Progenitor cell of endocrine pancreas (in vitro differentiated cells): Measurements from ENCODE around the gene ZBTB46. TPM values are rescaled to one million over a fixed set of nuclear protein-coding genes. Genes with fewer than 3 reads are reported as not detected.

Source experiments
- DNase-seq: peaks from one replicate; pipeline ENCODE4 v3.0.0; 2021; ENCODE audit warnings: low spot score; ENCODE audit not compliant: unreplicated experiment
- H3K27ac Mint-ChIP-seq: 2 replicates; pipeline ENCODE4 v1.8.0; 2021; ENCODE audit warnings: mild to moderate bottlenecking, moderate library complexity, mixed read lengths
- H3K27me3 Mint-ChIP-seq: 2 replicates; pipeline ENCODE4 v1.8.0; 2021; ENCODE audit warnings: mixed read lengths
- H3K36me3 Mint-ChIP-seq: 2 replicates; pipeline ENCODE4 v1.8.0; 2022; ENCODE audit warnings: mixed read lengths; ENCODE audit not compliant: insufficient read depth
- H3K4me1 Mint-ChIP-seq: 2 replicates; pipeline ENCODE4 v1.8.0; 2021; ENCODE audit warnings: low read depth, mixed read lengths
- H3K4me3 Mint-ChIP-seq: 2 replicates; pipeline ENCODE4 v1.8.0; 2021; ENCODE audit warnings: low read depth, mild to moderate bottlenecking, moderate library complexity, mixed read lengths
- H3K9me3 Mint-ChIP-seq: 2 replicates; pipeline ENCODE4 v1.8.0; 2021; ENCODE audit warnings: low read depth, mixed read lengths
- total RNA-seq: library from RNA; stranded (reverse); gene quantifications from 2 replicates; pipeline ENCODE4 v1.2.1, GENCODE V29; 2021
- TF ChIP-seq, protein P1 (sequence below): fragments of 200-600 bp; sonication (generic); IDR thresholded peaks from one replicate; pipeline ENCODE4 v1.5.0; 2021; ENCODE audit warnings: antibody characterized with exemption, mild to moderate bottlenecking; ENCODE audit not compliant: unreplicated experiment

Gene ZBTB46
- total RNA-seq, 1 donor from 2014 or later = 31.2 TPM

DNA sequence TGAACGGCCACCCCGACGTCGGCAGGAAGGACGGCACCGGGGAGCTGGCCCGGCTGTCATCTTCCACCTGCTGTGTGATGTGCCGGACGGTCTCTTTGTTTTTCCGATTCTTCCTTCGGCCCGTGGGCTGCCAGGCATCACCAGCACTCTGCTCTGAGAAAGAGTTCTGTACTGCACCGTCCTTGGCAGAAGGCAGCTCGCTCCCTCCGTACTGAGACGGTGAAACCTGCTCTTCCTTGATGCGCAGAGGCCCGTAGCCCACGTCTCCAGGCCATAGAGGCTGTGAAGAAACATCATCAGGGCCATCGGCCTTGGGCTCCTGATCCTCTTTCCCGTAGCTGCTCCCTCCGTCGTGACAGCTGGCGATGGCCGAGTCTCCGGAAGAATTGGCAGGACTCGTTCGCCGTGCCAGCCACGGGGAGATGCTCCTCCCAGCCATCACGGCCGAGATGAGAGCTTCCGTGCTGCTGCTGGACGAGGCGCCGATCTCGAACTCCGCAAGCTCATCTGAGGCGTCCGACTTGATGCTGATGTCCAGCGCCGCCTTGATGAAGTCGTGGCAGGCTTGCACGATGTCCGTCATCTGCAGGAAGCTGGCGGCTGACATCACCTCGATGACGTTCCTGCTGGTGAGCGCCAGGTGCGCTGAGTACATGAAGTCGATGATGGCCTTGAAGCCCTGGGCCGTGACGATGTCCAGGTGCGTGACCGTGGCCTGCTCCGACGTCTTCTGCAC is 41.1 kb downstream of the ZBTB46 start:
- no peak for DNase-seq
- no peaks in the 10 kb centered on the region for H3K9me3 Mint-ChIP-seq
- H3K4me1 Mint-ChIP-seq = peaks cover 2% of the 10 kb centered on the region

DNA sequence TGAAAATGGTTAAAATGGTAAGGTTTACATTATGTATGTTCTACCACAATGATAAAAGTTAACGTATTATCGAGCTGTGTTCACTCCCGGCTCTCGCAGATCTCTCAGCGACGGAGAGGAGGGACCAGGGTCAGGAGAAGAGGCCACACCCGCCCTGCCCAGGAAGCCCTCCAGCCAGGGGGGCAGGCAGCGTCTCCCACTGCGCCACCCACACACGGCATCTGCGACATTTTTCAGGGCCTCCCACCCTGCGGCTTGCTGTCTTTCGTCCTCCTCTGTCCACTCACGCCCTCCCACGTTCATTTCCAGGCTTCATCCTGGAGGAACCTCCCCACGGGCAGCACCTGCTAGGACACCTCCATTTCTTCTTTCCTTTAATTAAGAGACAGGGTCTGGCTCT is 43.3 kb downstream of the ZBTB46 start:
- Mint-ChIP-seq H3K27me3 (no peaks in the 10 kb centered on the region), H3K27ac (peak overlapping the region; percentile 65), H3K4me3 (no peak overlapping the region), H3K4me1 (peaks cover 2% of the 10 kb centered on the region), H3K36me3 (peaks cover 7% of the 10 kb centered on the region), H3K9me3 (no peaks in the 10 kb centered on the region)
- TF ChIP-seq, protein P1, sequence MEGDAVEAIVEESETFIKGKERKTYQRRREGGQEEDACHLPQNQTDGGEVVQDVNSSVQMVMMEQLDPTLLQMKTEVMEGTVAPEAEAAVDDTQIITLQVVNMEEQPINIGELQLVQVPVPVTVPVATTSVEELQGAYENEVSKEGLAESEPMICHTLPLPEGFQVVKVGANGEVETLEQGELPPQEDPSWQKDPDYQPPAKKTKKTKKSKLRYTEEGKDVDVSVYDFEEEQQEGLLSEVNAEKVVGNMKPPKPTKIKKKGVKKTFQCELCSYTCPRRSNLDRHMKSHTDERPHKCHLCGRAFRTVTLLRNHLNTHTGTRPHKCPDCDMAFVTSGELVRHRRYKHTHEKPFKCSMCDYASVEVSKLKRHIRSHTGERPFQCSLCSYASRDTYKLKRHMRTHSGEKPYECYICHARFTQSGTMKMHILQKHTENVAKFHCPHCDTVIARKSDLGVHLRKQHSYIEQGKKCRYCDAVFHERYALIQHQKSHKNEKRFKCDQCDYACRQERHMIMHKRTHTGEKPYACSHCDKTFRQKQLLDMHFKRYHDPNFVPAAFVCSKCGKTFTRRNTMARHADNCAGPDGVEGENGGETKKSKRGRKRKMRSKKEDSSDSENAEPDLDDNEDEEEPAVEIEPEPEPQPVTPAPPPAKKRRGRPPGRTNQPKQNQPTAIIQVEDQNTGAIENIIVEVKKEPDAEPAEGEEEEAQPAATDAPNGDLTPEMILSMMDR = no peak
- no peak for DNase-seq

More for the DNA sequence above, 41.1 kb downstream of the ZBTB46 start:
- Mint-ChIP-seq H3K36me3 (peaks cover 7% of the 10 kb centered on the region), H3K4me3 (no peak overlapping the region), H3K27ac (no peak overlapping the region), H3K27me3 (no peaks in the 10 kb centered on the region)
- TF ChIP-seq, protein P1 = no peak

DNA sequence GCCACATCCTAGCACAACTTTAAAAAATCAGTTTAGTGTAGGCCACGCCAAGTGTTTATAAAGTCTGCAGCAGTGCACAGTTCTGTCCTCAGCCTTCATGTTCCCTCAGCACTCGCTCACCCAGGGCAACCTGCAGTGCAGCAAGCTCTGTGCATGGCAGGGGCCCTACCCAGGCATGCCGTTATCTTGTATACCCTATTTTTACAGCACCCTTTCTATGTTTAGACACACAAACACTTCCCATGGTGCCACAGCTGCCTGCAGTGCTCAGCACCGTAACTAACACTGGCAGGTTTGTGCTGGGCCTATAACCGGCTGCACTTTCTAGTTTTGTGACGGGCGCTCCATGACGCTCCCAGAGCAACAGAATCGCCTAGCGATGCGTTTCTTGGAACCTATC is 43.8 kb downstream of the ZBTB46 start:
- Mint-ChIP-seq H3K9me3 (no peaks in the 10 kb centered on the region), H3K36me3 (peaks cover 7% of the 10 kb centered on the region), H3K4me1 (peaks cover 2% of the 10 kb centered on the region), H3K27me3 (no peaks in the 10 kb centered on the region), H3K27ac (no peak overlapping the region), H3K4me3 (no peak overlapping the region)
- TF ChIP-seq, protein P1 = no peak
- no peak for DNase-seq

DNA sequence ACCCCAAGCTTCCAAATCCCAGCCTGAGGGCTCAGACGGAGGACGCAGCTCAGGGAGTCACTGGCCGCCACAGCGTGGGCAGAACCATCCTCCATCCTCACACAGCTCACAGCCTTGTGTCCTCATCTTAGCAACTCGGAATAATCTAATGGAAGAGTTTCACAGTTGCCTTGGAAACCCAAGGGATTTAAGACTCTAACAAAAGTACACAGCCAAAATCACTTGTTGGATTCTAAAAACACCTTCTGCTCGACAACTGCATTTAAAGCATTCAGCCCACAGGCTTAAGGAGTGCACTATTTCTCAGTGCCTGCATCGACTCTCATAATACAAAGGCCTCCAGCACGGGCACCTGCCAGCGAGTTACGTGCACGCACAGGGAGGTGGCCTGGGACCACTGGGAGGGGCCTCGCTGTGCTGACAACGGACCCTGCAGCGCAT is 45.4 kb downstream of the ZBTB46 start:
- no peaks in the 10 kb centered on the region for H3K4me1 Mint-ChIP-seq
- no peaks in the 10 kb centered on the region for H3K9me3 Mint-ChIP-seq
- DNase-seq = no peak
- peaks cover 7% of the 10 kb centered on the region for H3K36me3 Mint-ChIP-seq
- TF ChIP-seq, protein P1 = no peak
- no peaks in the 10 kb centered on the region for H3K27me3 Mint-ChIP-seq
- H3K27ac Mint-ChIP-seq = peak overlapping the region; percentile 77
- no peak overlapping the region for H3K4me3 Mint-ChIP-seq

DNA sequence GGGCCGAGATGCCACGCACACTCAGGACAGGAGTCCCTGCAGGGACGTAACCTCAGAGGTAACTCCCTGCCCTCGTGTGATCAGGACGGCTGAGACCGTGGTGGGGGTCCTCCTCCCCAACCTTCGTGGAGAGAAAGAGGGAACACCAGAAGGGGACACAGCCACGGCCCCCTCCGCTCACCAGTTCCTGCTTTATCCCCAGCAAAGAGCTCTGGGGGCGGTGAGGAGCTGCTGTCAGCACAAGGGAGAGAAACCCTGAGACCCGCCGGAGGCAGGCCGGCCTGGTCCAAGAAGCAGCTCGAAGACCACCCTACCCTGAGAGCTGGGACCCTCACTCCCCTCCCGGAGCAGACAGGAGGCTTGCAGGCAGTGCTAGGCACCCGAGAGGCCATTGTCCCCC is 47.1 kb downstream of the ZBTB46 start:
- Mint-ChIP-seq H3K9me3 (no peaks in the 10 kb centered on the region), H3K27ac (no peak overlapping the region), H3K36me3 (peaks cover 5% of the 10 kb centered on the region), H3K4me3 (no peak overlapping the region), H3K4me1 (no peaks in the 10 kb centered on the region), H3K27me3 (no peaks in the 10 kb centered on the region)
- DNase-seq = no peak
- TF ChIP-seq, protein P1 = no peak
